HG03354 (cell line): ENCODE data around the gene RAB3B.

Experiments used
- ATAC-seq: cut with Tn5 transposase; IDR thresholded peaks from one replicate; pipeline ENCODE4 v1.9.1; 2021; ENCODE audit warnings: mild to moderate bottlenecking; ENCODE audit not compliant: unreplicated experiment, poor library complexity, severe bottlenecking

RAB3B gene

DNA sequence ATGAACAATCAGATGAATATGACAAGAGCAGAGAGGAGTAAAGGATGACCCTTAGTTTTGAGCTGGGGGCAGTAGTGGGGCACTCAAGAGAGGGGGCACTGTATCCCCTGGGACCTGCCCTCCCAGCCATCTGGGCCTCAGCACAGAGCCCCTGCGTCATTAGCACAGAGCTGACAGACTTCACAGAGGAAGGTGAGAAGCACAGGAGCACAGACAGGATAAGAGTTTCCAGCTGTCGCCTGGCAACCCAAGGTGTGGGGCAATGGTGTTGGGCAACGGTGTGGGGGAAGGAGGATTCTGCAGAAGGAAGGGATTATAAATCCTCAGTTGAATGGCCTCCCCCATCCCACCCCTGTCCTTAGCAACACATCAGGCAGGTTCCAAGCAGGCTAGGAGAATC lies 30.2 kb downstream of the RAB3B start:
- no peak for ATAC-seq

DNA sequence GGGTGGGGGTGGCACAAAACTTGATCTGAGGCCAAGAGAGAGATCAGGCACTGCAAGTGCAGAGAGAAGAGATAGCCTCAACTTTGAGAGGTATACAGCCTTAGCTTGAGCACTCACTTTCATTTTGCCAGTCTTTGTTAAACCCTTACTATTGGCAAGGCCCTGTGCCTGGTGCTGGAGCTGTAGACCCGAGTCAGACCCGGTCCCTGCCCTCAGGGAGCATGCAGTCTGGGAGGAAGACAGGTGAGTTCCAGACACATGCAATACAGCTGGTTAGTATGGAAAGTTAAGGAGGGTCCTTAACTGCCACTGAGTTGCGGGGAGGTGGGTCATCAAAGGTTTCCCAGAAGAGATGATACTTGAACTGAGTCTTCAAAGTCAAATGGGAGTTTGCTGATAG lies 31.7 kb downstream of the RAB3B start:
- ATAC-seq: no peak

DNA sequence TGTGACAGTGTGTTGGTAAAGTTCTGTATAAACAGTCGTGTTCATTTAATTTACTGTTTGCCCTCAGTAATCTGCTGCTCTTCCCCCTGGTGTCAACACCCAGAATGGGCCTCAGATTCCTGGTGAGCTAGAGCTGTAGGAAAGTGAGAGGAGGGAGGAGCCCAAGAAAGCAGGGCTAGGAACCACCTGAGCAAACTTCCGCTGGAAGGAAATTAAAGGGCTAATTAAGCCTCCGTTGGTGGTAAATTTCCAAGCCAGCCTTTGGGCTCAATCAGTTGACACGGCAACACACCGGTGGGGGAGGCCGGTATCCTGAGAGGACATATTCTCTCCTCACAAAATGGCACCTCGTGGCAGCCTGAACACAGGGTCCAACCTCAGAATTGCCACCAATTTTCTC lies 32.9 kb downstream of the RAB3B start:
- no peak for ATAC-seq

DNA sequence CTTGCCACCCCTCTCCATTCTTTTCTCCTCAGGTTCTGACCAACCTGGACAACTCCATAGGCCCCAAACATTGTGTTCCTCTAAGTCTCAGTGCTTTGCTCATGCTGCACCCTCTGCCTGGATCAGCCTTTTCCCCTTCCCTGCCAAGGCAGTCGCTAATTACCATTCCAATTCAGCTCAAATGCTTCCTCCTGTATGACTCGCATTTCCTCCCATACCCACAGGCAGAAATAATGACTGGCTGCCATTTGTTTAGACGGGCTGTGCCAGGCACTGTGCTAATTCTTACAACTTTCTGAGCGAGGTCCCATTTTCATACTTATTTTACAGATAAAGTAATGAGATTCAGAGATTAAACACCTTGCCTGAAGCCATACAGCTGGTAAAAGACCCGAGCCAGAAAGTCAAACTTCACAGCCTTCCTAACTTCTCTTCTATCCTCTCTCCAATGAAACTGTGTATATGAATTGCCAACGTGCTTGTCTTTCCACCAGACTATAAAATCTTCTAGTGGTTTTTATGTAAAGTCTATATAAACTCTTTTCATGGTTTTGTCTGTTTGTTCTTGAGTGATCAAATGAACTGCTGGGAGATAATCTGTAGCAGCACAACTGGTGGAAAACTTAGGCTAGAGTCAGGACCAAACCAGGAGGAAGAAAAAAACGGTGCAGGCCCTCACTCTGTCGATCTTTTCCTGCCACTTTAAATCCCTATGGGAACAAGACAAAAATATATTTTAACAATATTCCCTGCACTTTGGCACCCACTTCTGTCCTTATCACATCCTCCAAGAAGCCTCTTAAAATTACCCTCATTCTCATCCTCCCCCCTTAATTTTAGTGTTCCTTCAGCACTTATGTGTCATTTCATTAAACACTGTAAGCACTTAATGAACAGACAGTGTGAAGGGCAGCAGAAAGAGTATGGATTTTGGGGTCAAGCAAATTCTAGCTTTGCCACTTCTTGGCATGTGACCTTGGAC lies 33.7 kb downstream of the RAB3B start:
- ATAC-seq: no peak

DNA sequence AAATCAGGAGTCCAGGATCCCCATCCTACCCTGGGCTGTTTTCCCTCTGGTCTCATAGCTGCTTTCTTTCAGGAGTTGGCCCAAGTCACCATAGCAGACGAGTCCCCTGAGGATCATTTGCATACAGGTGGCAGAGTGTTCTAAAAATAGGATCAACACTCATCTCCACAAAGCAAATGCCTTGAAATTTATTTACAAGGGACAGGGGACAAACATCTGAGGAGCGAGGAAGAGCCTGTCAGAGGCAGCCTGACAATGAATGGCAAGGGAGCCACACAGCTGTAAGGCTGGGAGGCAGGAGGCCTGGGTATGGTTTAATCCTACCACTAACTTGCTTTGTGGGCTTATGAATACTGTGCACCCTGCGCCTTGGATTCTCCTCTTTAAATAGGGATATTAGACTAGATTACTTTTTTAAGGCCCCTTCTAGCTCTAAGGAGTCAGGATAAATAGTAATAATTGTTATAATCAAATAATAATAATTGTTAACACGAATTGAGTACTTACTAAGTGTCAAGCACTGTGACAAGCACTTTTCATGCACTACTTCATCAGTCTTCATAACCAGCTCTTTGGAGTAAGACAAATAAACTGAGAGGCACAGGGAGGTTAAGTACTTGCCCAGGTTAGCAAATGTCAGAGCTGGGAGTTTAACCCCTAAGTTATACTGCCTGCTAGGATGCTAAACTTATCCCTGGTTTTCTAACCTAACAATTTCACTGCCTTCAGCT lies 34.5 kb downstream of the RAB3B start:
- no peak for ATAC-seq

DNA sequence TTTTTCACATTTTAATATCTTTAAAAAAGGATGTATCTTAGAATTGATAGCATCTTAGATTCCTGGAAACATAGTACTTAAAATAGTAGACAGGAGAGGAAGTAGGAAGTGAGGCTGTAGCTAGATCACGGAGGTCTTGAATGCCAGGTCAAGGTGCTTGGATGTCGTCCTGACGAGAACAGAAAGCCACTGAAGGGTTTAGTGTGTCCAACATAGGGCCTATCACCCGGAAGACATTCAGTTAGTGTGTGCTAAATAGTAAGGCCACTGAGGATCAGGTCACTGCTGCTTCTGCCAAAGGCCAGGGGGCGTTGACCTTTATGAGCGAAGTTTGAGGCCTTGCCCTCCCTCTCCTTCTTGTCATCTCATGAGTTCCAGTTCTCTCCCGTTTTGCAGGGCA lies 35.7 kb downstream of the RAB3B start:
- ATAC-seq: no peak

DNA sequence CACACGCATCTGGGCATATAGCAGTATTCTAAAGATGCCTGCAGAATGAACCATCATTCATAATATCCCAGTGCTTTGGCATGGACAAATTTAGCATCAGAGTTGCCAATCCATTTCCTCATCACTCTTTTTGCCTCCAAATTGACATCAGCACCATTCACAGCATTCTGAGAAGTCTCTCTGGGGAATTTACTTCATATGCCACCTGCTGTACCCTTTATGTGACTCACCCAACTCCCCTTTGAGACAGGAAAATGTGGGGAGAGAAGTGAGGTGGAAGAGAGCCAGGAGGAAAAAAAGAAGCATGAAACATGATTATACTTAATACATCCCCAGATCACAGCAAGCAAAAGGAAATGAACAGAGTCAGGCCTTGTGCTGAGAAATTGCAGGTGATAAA lies 37.4 kb downstream of the RAB3B start:
- no peak for ATAC-seq

DNA sequence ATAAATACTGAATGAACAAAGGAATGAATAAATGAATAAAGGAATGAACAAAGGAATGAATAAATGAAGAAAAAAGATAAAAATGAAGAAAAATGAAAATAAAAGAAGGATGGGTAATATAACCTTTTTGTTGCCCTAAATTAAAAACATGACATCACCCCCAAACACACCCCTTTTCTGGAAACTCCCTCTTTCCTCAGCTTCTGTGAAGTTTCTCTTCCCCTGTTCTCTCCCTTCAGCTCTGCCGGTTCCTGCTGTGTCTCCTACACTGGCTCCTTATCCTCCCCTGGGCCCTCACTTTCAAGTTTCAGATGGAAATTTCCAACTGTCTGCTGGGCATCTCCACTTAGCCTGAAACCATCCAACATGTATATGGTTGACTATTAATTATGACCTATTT lies 37.9 kb downstream of the RAB3B start:
- no peak for ATAC-seq

DNA sequence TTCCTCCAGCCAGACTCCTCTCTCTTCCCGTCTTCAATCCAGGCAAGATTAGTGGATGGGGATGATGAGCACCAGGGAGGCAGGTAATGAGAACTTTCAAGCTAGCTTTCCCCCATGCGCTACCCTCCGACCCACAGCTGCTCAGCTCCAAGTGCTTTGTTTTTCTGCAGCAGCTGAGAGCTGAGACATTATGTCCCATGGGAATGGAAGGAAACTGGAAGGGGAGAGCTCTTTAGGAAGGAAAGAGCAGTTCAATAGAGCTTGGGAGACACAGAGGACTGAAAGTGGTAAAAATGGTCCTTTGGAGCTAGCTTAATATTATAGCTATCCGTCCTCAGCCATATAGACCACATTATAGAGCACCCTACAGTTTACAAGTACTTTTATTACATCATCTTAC lies 39.8 kb downstream of the RAB3B start:
- no peak for ATAC-seq

DNA sequence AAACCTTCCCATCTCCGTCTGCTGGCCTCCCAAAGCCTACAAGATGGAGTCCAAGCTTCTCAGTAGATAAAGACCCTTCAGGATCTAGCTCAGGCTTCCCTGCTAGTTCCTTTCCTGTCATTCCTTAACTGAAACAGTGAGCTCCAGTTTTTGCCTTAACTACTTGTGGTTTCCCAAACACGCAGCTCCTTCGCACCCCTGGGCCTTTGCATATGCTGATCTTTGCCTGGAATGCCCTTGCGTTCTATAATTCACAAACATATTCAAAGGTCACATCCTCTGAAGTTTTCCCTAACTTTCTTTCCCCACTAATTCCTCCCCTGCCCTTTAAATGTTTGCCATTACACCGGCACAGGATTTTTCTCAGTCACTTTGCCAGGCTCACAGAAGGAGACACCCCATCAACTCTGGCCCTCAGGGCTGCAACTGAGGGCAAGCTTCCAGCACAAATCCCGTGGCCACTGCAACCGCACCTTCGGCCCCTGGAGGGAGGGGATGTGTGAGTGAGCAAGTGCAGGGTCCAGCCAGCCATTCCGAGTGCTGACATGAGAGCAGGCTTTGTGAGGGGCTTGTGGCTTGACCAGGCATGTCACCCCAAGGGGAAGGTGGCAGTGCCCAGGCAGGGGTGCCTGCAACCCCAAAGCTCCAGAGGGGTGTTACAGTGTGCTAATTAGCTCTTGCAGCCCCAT lies 41.3 kb downstream of the RAB3B start:
- no peak for ATAC-seq

DNA sequence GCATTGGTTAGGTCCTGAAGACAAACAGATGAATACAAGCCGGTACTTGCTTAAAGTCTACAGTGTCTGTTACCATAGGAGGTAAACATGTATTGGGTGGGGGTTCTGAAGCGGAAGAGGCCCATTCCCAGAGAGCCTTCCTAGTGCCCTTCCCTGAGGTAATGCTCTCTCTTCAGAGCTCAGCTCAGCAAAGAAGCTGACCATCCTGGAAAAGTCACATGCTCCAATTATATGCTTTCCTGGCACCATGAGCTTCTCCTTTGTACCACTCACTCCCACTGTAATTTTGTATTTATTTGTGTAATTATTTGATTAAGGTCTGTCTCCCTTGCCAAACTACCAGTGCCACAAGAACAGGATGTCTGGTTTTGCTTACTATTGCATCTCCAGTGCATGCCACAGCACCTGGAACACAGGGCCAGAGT lies 42.0 kb downstream of the RAB3B start:
- no peak for ATAC-seq

DNA sequence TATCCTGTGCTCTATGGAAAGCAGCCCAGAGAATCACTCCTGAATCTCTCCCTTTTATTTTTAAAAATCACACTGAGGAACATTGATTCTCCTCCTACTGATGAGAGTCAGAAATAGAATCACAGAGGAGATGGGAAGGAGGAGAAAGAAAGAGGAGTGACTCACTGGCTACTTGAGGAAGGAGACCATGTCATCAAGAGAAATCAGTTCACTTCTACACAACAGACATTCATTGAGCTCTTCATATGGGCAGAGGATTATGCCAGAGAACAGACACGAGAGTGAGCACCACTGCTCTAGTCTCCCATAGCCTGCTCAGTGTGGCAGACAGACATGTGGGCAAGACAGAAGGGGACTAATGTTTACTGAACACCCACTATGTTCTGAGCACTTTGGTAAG lies 44.2 kb downstream of the RAB3B start:
- no peak for ATAC-seq

DNA sequence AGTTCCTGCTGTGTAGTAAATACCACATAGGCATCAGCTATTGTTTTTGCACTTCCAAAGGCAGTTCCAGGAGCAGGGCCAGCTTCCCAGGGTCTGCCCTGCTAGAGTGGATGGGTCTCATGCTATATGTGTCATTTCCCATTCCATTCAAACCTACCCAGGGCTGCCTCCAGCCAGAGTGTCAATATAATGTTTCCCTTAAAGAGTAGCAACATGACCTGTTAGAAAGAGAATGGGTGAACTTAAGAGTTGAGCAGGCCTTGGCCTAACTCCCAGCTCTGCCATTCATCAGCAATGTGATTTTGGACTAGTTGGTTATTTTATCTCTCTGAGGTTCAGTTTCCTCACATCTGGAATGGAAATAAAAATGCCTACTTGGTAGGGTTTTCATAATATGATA lies 44.9 kb downstream of the RAB3B start:
- no peak for ATAC-seq

DNA sequence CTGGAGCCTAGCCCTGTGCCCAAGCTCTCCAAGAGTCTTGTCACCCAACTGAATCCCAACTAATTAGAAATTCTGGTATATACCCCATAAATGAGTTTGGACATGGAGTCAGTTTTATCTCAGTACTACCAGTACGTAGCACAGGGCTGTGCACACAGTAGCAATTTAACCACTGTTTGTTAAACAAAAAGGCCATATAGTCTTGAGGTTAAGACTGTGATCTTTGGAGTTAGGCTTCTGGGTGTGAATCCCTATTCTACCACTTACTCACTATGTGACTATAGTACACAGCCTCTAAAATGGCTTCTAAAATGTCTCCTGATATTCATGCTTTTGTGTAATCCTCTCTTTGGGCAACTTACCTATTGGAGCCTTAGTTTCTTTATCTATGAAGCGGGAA lies 48.2 kb downstream of the RAB3B start:
- no peak for ATAC-seq

DNA sequence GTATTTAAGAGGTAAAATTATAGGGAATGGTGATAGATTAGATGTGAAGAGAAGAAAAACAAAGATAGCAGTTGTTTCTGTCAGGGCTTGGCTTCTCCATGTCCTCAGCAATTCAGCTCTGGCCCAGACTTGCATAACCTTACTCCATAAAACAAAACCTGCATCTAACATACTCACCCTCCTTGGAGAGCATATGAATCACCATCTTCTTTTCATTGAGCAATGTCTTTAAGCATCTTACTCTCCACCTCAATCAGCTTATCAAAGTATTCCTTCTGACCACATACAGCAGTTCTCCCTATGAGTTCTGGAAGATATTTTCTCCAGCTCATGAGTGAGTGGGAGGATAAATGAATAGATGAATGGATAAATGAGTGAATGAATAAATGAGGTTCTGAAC lies 49.0 kb downstream of the RAB3B start:
- ATAC-seq: no peak

DNA sequence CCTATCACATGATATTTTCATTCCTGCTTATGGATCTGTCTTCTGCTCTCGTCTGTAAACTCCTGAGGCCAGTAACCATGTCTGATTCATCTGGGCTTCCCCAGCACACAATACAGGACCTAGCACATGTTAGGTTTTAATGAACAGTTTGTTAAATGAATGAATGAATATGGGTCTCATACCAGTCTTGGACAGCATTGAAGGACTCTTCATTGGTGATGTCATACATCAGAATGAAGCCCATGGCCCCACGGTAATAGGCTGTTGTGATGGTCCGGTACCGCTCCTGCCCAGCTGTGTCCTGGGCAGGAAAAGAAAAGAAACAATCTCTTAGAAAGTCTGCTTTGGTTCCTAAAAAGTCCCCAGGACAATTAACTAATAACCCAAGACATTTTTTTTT lies 53.4 kb downstream of the RAB3B start:
- no peak for ATAC-seq

DNA sequence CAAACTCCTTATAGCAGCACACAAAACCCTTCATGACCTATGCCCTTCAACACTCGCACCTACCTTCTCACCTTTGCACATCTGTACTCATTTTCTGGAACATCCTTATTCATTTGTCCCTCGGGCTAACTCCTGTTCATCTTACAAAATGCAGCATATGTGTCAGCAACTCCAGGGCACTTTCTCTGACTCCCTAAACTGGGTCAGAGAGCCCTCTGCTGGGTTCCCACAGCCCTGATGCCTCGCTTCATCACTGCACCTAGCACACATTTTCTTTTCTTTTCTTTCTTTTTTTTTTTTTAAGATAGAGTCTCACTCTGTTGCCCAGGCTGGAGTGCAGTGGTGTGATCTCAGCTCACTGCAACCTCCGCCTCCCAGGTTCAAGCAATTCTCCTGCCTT lies 54.0 kb downstream of the RAB3B start:
- ATAC-seq: no peak

DNA sequence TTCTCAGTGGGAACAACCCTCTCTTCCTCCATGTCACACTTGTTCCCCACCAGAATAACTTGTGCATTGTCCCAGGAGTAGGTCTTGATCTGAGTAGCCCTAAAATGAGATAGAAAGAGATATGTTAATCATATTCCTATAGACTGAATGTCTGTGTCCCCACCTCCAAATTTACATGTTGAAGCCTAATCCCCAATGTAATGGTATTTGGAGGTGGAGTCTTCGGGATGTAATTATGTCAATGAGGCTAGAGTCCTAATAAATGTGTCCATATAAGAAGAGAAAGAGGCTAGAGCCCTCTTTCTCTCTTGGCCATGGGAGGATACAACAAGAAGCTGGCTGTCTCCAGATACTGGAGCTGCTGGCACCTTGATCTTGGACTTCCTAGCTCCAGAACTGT lies 57.2 kb downstream of the RAB3B start:
- ATAC-seq: no peak

DNA sequence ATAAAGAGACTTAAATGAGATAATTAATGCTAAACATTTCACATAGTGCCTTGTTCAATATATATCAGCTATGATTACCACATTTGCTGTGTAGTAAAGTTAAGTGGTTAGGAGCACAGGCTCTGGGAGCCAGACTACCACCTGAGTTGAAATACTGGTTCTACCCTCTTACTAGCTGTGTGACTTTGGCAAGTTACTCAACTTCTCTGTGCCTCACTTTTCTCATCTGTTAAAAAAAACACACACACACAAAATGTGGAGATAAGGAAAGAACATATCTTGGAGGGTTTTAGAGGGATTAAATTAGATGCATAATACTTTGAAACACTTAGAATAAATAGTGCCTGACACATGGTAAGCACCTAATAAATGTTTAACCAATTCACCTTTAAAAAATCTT lies 60.2 kb downstream of the RAB3B start:
- ATAC-seq: no peak

DNA sequence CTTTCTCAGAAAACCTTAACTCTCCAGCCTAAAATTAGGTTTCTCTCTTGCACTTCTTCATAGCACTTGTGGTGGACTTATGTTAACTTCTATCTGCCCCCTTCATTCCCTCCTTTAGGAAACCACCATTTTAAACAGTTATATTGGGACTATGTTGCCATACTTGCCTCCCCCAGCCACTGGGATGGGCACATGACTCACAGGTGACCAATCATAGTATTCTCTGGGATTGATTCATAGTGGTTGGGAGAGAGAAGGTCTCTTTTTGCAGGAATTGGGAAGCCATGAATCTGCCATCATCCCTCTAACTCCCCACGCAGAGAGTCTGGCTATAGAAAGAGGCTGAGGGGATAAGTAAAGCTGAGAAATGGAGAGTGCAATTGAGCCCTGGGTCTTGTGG lies 61.6 kb downstream of the RAB3B start:
- no peak for ATAC-seq

DNA sequence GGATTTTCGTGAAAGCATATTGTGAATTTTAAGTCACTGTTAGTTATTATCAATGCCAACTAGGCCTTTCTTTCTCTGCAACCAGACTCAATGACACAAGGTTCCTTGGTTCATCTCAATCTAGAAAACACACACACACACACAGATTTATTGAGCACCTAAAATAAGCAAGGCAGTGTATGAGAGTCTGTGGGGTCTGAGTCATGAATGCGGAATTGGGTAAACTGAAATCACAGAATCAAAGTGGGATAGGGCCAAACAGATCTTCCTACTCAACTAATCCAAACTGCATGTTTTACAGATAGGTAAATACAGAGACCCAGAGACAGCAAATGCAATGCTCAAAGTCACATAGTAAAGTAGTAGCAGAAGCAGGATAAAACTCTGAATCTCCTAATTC lies 63.5 kb downstream of the RAB3B start:
- ATAC-seq: no peak
